ENCODE measurements around the gene ANO4.
A peak's percentile ranks its signal among the peaks of the same experiment; 100 is the strongest.

The ANO4 gene

DNA sequence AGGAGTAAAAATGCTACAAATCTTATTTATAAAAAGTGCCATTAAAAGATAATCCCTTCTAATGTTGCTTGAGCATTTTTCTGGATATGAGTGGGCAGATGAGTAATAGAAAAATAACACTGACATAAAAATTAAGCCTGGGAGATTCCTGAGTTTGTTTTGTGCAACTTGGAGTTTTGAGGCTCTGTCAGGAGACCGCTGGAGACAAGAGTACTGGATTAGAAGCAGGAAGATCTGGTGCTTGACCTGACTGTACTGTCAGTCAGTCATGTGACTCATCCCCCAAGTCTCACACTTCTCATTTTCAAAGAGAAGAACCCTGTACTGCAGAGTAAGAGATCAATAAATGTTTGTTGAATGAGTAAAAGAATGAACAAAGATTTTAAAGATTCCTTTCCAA is 29.4 kb downstream of the ANO4 start:
- H2BK5ac ChIP-seq (ENCODE audit: low read length) = no peak overlapping the region
- H3K9me3 ChIP-seq (replicated peaks in 1 of 2; ENCODE audit: control insufficient read depth in 2 of 2, insufficient read depth in 1 of 2, low read depth in 1 of 2, low read length in 2 of 2) = no peaks in the 10 kb centered on the region
- H3K14ac ChIP-seq (ENCODE audit: low read length) = no peak overlapping the region
- no peak overlapping the region for H3K4me2 ChIP-seq (ENCODE audit: insufficient read depth, low read length, poor library complexity, severe bottlenecking)
- no peak overlapping the region for H4K8ac ChIP-seq (ENCODE audit: low read depth, low read length)
- H2BK12ac ChIP-seq (ENCODE audit: low read length) = no peak overlapping the region
- no peak overlapping the region for H3K4ac ChIP-seq (ENCODE audit: low read length)
- no peak overlapping the region for H3K9ac ChIP-seq (ENCODE audit: low read depth, low read length, poor library complexity)
- H4K91ac ChIP-seq (ENCODE audit: low read depth, low read length, poor library complexity) = no peak overlapping the region
- no peaks in the 10 kb centered on the region for H3K79me1 ChIP-seq (ENCODE audit: low read depth, low read length)
- H3K36me3 ChIP-seq (replicated peaks in 1 of 2; ENCODE audit: control insufficient read depth in 2 of 2, insufficient read depth in 2 of 2, low read length in 2 of 2) = no peaks in the 10 kb centered on the region
- no peaks in the 10 kb centered on the region for H3K4me1 ChIP-seq (ENCODE audit: control insufficient read depth in 2 of 2, insufficient read depth in 1 of 2, low read depth in 1 of 2, low read length in 2 of 2)
- no peaks in the 10 kb centered on the region for H3K27me3 ChIP-seq (ENCODE audit: control insufficient read depth in 3 of 3, insufficient read depth in 3 of 3, low read depth in 1 of 3, low read length in 3 of 3)
- no peak overlapping the region for H3K23ac ChIP-seq (ENCODE audit: low read depth, low read length, poor library complexity)
- WGBS, 2 donors (ENCODE audit: extremely low coverage in 2 of 2, insufficient read length in 2 of 2, insufficient replicate concordance in 1 of 2) = no CpG with 5 or more reads among the region's 1 CpG
- H2AFZ ChIP-seq (ENCODE audit: low read length) = no peak overlapping the region
- no peak overlapping the region for H2BK15ac ChIP-seq (ENCODE audit: low read length)
- no peak overlapping the region for H3K18ac ChIP-seq (ENCODE audit: low read length)
- no peak overlapping the region for H2AK5ac ChIP-seq (ENCODE audit: low read depth, low read length)
- no peak overlapping the region for H2BK120ac ChIP-seq (ENCODE audit: low read depth, low read length)
- DNase-seq (ENCODE audit: low spot score) = no peak
- H3K27ac ChIP-seq (replicated peaks; ENCODE audit: low read length) = no peak overlapping the region
- no peak overlapping the region for H3K4me3 ChIP-seq (ENCODE audit: low read length in 2 of 2)

DNA sequence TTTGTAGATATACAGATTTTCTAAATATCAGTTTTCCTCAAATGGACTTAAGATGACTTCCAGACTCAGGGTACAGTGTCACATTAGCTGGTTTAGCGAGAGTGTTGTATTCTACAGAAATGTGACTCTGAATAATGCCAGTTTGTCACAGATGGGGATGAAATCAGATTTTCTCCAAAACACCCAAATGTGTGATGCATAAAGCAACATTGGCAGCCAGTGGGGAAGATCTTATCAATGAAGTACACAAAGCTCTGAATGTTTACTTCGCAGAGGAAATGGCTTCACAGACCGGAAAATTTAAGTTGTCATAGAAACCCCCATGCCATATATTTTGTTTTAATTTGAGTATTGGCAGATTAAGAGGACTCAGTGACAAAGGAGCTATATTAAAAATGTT is 29.9 kb downstream of the ANO4 start:
- Histone ChIP-seq H2AFZ (ENCODE audit: low read length) (no peak overlapping the region), H4K91ac (ENCODE audit: low read depth, low read length, poor library complexity) (no peak overlapping the region), H3K36me3 (replicated peaks in 1 of 2; ENCODE audit: control insufficient read depth in 2 of 2, insufficient read depth in 2 of 2, low read length in 2 of 2) (no peaks in the 10 kb centered on the region), H3K14ac (ENCODE audit: low read length) (no peak overlapping the region), H4K8ac (ENCODE audit: low read depth, low read length) (no peak overlapping the region), H2BK12ac (ENCODE audit: low read length) (no peak overlapping the region), H3K9me3 (replicated peaks in 1 of 2; ENCODE audit: control insufficient read depth in 2 of 2, insufficient read depth in 1 of 2, low read depth in 1 of 2, low read length in 2 of 2) (no peaks in the 10 kb centered on the region), H3K4ac (ENCODE audit: low read length) (no peak overlapping the region), H3K9ac (ENCODE audit: low read depth, low read length, poor library complexity) (no peak overlapping the region), H3K4me3 (ENCODE audit: low read length in 2 of 2) (no peak overlapping the region), H3K4me1 (ENCODE audit: control insufficient read depth in 2 of 2, insufficient read depth in 1 of 2, low read depth in 1 of 2, low read length in 2 of 2) (no peaks in the 10 kb centered on the region), H2BK120ac (ENCODE audit: low read depth, low read length) (no peak overlapping the region), H2AK5ac (ENCODE audit: low read depth, low read length) (no peak overlapping the region), H2BK5ac (ENCODE audit: low read length) (no peak overlapping the region), H3K79me1 (ENCODE audit: low read depth, low read length) (no peaks in the 10 kb centered on the region), H3K27ac (replicated peaks; ENCODE audit: low read length) (no peak overlapping the region), H3K18ac (ENCODE audit: low read length) (no peak overlapping the region), H3K4me2 (ENCODE audit: insufficient read depth, low read length, poor library complexity, severe bottlenecking) (no peak overlapping the region), H3K27me3 (ENCODE audit: control insufficient read depth in 3 of 3, insufficient read depth in 3 of 3, low read depth in 1 of 3, low read length in 3 of 3) (no peaks in the 10 kb centered on the region), H2BK15ac (ENCODE audit: low read length) (no peak overlapping the region), H3K23ac (ENCODE audit: low read depth, low read length, poor library complexity) (no peak overlapping the region)
- no CpG with 5 or more reads among the region's 3 CpGs for WGBS, 2 donors (ENCODE audit: extremely low coverage in 2 of 2, insufficient read length in 2 of 2, insufficient replicate concordance in 1 of 2)
- no peak for DNase-seq (ENCODE audit: low spot score)

DNA sequence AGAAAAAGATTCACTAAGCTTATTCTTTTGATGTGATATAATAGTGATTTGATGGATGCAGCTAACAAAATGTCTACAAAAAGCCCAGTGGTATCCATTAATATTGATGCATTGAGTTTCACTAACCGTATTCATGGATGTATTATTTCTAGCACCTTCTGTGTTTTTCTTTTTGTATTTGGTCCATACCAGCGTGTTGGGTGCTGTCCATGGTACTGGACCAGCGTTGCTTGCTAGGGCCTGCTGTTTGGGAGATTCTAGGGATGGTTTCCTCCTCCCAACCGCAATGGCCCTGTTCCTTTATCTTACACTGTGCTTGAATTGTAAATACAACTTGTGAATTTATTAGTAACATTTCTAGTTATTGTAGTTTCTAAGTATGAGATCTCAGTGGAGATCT is 31.7 kb downstream of the ANO4 start:
- Histone ChIP-seq H3K18ac (ENCODE audit: low read length) (no peak overlapping the region), H3K79me1 (ENCODE audit: low read depth, low read length) (no peaks in the 10 kb centered on the region), H2AK5ac (ENCODE audit: low read depth, low read length) (no peak overlapping the region), H3K4ac (ENCODE audit: low read length) (no peak overlapping the region), H3K9me3 (replicated peaks in 1 of 2; ENCODE audit: control insufficient read depth in 2 of 2, insufficient read depth in 1 of 2, low read depth in 1 of 2, low read length in 2 of 2) (no peaks in the 10 kb centered on the region), H3K27me3 (ENCODE audit: control insufficient read depth in 3 of 3, insufficient read depth in 3 of 3, low read depth in 1 of 3, low read length in 3 of 3) (no peaks in the 10 kb centered on the region), H3K14ac (ENCODE audit: low read length) (no peak overlapping the region), H3K4me1 (ENCODE audit: control insufficient read depth in 2 of 2, insufficient read depth in 1 of 2, low read depth in 1 of 2, low read length in 2 of 2) (no peaks in the 10 kb centered on the region), H3K9ac (ENCODE audit: low read depth, low read length, poor library complexity) (no peak overlapping the region), H4K8ac (ENCODE audit: low read depth, low read length) (no peak overlapping the region), H3K4me2 (ENCODE audit: insufficient read depth, low read length, poor library complexity, severe bottlenecking) (no peak overlapping the region), H3K36me3 (replicated peaks in 1 of 2; ENCODE audit: control insufficient read depth in 2 of 2, insufficient read depth in 2 of 2, low read length in 2 of 2) (no peaks in the 10 kb centered on the region), H2BK120ac (ENCODE audit: low read depth, low read length) (no peak overlapping the region), H4K91ac (ENCODE audit: low read depth, low read length, poor library complexity) (no peak overlapping the region), H3K4me3 (ENCODE audit: low read length in 2 of 2) (no peak overlapping the region), H3K23ac (ENCODE audit: low read depth, low read length, poor library complexity) (no peak overlapping the region), H2BK15ac (ENCODE audit: low read length) (no peak overlapping the region), H2AFZ (ENCODE audit: low read length) (no peak overlapping the region), H3K27ac (replicated peaks; ENCODE audit: low read length) (no peak overlapping the region), H2BK12ac (ENCODE audit: low read length) (no peak overlapping the region), H2BK5ac (ENCODE audit: low read length) (no peak overlapping the region)
- peak; percentile 63 for DNase-seq (ENCODE audit: low spot score)
- no CpG with 5 or more reads among the region's 4 CpGs for WGBS, 2 donors (ENCODE audit: extremely low coverage in 2 of 2, insufficient read length in 2 of 2, insufficient replicate concordance in 1 of 2)

DNA sequence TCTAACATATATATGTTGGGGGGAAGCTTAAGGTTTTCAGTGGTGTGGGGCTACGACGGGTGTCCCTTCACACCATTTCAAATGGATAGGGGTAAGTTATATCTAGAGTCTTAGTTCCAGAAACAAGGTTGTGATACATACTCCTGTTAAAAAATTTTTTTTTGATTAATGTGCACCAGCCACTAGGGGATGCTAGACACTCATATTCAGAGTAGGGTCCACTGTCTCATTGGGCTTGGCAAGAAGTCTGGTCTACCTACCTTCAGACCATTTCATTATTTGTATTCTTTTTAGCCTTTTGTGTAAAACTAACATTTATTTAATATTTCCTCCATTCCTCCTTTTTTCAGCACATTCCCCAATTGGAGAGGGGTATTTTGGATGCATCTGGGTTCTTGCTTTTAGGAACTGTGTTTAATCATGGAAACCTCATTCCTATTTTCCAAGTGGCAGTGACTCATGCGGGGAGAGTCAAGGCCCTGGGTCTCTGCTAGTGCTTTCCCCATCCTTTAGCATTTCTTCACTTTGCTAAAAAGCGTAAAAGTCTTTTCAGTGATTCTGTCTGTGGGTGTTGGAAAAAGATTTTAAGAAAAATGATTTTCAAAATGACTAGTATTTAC is 33.4 kb downstream of the ANO4 start:
- Histone ChIP-seq H2AK5ac (ENCODE audit: low read depth, low read length) (no peak overlapping the region), H2AFZ (ENCODE audit: low read length) (no peak overlapping the region), H3K14ac (ENCODE audit: low read length) (no peak overlapping the region), H2BK15ac (ENCODE audit: low read length) (no peak overlapping the region), H3K36me3 (replicated peaks in 1 of 2; ENCODE audit: control insufficient read depth in 2 of 2, insufficient read depth in 2 of 2, low read length in 2 of 2) (no peaks in the 10 kb centered on the region), H3K18ac (ENCODE audit: low read length) (no peak overlapping the region), H3K27me3 (ENCODE audit: control insufficient read depth in 3 of 3, insufficient read depth in 3 of 3, low read depth in 1 of 3, low read length in 3 of 3) (no peaks in the 10 kb centered on the region), H3K79me1 (ENCODE audit: low read depth, low read length) (no peaks in the 10 kb centered on the region), H3K4me1 (ENCODE audit: control insufficient read depth in 2 of 2, insufficient read depth in 1 of 2, low read depth in 1 of 2, low read length in 2 of 2) (no peaks in the 10 kb centered on the region), H3K23ac (ENCODE audit: low read depth, low read length, poor library complexity) (no peak overlapping the region), H3K27ac (replicated peaks; ENCODE audit: low read length) (no peak overlapping the region), H3K4me2 (ENCODE audit: insufficient read depth, low read length, poor library complexity, severe bottlenecking) (no peak overlapping the region), H3K4ac (ENCODE audit: low read length) (no peak overlapping the region), H2BK12ac (ENCODE audit: low read length) (no peak overlapping the region), H4K91ac (ENCODE audit: low read depth, low read length, poor library complexity) (no peak overlapping the region), H3K9ac (ENCODE audit: low read depth, low read length, poor library complexity) (no peak overlapping the region), H4K8ac (ENCODE audit: low read depth, low read length) (no peak overlapping the region), H2BK120ac (ENCODE audit: low read depth, low read length) (no peak overlapping the region), H2BK5ac (ENCODE audit: low read length) (no peak overlapping the region), H3K9me3 (replicated peaks in 1 of 2; ENCODE audit: control insufficient read depth in 2 of 2, insufficient read depth in 1 of 2, low read depth in 1 of 2, low read length in 2 of 2) (no peaks in the 10 kb centered on the region), H3K4me3 (ENCODE audit: low read length in 2 of 2) (no peak overlapping the region)
- WGBS, 2 donors (ENCODE audit: extremely low coverage in 2 of 2, insufficient read length in 2 of 2, insufficient replicate concordance in 1 of 2) = no CpG with 5 or more reads among the region's 4 CpGs
- DNase-seq (ENCODE audit: low spot score) = peak; percentile 21
